Activated CD8-positive, alpha-beta memory T cell treated with anti-CD3 and anti-CD28 coated beads for 48 hours (primary cell): ENCODE measurements around the gene DGCR2.
"Not testable (repeated sequence)": the region's sequence is repeated elsewhere in the genome, so short reads cannot be mapped to it uniquely, and the experiment has no call there.

ENCODE experiments used
- DNase-seq, 3 experiments: peaks; one replicate each; pipeline ENCODE4 v3.0.0-alpha.2; 2020; ENCODE audit warnings: low read depth in 2 of 3, low spot score in 2 of 3

DGCR2 gene

GRCh38 chr22:19061471-19062138 is 60.6 kb downstream of the DGCR2 start:
- no peak for DNase-seq

GRCh38 chr22:19060356-19061009 is 61.7 kb downstream of the DGCR2 start:
- no peak for DNase-seq

GRCh38 chr22:19059481-19060278 is 62.5 kb downstream of the DGCR2 start:
- no peak for DNase-seq

- DNase-seq, result no peak
These were observed 63.3 kb downstream of the DGCR2 start for GRCh38 chr22:19058713-19059451.

- DNase-seq, result no peak
These were observed 64.2 kb downstream of the DGCR2 start for GRCh38 chr22:19057999-19058491.

- no peak for DNase-seq
These were observed 64.7 kb downstream of the DGCR2 start for GRCh38 chr22:19057539-19057938.

GRCh38 chr22:19056951-19057401 is 65.2 kb downstream of the DGCR2 start:
- no peak for DNase-seq

GRCh38 chr22:19055801-19056200 is 66.4 kb downstream of the DGCR2 start:
- DNase-seq, result no peak

- no peak for DNase-seq
These were observed 69.2 kb downstream of the DGCR2 start for GRCh38 chr22:19052941-19053541.

GRCh38 chr22:19051381-19052072 is 70.7 kb downstream of the DGCR2 start:
- DNase-seq, result no peak

GRCh38 chr22:19050847-19051246 is 71.4 kb downstream of the DGCR2 start:
- DNase-seq, result not testable (repeated sequence)

GRCh38 chr22:19050117-19050516 is 72.1 kb downstream of the DGCR2 start:
- no peak for DNase-seq

- no peak for DNase-seq
These were observed 73.7 kb downstream of the DGCR2 start for GRCh38 chr22:19048531-19048930.

GRCh38 chr22:19047993-19048392 is 74.2 kb downstream of the DGCR2 start:
- DNase-seq, result no peak

GRCh38 chr22:19046719-19047609 is 75.2 kb downstream of the DGCR2 start:
- no peak for DNase-seq

GRCh38 chr22:19046287-19046686 is 75.9 kb downstream of the DGCR2 start:
- no peak for DNase-seq

GRCh38 chr22:19045094-19045493 is 77.1 kb downstream of the DGCR2 start:
- DNase-seq, result no peak

- DNase-seq, result no peak
These were observed 77.8 kb downstream of the DGCR2 start for GRCh38 chr22:19044381-19044780.
